Fibroblast of the conjunctiva (primary cell): ENCODE results near the gene EXD3.

Experiments used
- DNase-seq: peaks from one replicate; pipeline ENCODE4 v3.0.0-alpha.2; 2010; ENCODE audit warnings: low read depth

EXD3 gene

DNA sequence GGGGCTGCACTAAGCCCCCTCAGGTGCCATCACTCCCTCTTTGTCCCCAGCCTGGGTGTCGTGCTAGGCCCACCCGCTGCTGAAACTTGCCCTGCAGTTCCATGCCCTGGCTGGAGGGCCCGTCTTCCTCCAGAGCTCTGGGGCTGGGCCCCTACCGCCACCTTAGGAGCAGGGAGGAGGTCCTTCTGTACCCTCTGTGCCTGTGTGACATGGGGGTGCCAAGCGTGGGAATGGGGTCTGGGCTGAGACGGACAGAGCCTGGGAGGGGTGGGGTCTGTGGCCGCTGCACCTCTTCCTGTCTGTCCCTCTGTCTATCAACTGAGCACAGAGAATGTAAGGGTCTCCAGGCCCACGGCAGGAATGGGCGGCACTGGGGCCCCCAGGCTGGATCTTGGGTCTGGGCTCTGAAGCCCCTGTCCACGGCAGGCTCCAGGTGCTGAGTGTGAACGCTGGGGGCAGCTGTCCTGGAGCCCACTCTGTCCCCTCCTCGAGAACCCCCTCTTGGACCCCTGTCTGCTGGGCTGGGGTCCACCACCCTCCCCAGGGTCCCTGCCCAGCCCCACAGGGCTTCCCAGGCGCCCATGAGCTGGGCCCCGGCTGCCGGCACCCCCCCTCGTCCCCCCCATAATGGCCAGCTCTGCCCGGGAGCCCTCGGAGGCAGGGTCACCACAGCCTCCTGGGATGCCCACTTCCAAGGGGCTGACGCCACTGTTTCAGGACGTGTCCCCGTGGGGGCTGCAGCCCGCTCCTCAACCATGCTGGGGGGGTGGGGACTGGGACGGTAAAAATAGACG lies 105.0 kb downstream of the EXD3 start:
- no peak for DNase-seq

DNA sequence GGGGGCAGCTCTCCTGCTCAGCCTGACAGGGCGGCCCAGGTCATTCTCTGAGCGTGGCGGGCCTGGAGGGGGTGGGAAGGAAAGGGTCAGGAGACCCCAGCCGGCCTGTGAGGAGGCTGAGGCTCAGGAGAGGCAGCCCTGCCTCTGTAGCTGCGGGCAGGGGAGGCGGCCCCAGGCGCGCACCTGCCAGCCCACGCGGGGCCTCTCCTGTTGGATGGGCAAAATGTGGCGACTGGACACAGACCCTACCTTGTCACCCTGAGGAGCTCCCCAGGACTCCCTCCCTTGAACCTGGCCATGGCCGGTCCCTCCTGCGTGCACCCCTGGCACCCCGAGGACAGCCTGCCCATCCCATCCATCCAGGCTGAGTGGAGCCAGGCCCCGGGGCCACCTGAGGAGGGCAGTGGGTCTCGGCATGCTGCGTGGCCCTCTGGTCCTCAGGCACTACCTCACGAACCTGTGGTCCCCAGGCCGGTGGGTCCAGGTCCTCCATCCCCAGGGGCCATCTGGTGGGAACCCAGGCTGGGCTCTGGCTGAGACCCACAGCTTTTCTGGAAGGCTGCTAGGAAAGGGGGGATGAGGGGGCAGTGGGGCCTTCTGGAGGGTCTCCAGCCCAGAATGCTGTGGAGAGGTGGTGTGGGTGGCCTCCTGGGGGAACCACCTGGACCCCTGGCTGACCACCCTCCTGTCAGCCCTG lies 105.8 kb downstream of the EXD3 start:
- no peak for DNase-seq

DNA sequence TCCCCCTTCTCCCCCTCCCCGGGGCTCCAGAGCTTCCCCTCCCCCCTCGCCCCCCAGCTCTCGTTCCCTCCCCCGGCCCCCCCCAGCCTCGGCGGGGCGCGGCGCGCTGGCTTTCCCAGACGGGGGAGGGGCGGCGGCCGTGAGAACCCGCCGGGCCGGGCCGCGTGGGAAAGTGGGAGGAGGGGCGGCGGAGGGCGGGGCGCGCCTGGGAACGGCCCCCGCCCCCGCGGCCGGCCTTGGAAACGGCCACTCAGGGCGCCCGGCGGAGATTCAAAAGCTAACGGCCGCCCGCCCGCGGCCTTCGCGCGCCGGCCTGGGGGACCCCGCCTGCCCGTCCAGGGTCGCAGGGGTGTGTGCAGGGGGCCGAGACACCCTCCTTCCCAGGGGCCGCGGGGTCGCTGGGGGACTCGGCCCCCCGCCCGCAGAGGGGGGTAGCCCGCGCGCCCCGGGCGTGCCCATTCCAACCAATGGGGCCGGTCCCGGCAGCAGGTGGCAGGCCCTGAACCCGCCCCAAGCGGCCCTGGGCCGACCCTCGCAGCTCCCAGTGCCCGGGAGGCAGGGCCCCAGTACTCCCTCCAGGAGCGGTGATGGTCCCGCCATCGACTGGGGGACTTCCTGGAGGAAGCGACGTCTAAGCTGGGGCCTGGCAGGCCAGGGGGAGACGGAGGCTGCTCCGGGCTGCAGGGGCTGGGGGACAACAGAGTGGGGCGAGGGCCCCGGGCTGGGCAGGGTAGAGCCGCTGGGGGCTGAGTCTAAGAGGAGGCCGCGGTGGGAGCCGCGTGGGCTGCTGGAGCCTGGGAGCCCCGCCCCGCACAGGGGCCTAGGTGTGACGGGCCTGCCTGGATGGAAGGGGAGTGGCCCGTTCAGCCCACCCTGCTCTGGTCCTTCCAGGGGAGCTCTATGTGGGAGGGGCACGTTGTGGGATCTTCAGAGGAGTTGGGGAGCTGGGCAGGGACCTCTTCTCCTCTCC lies 106.7 kb downstream of the EXD3 start:
- DNase-seq, result no peak

- DNase-seq, result no peak
Measured at GRCh38 chr9:137315581-137316011, 107.4 kb downstream of the EXD3 start.

- no peak for DNase-seq
Measured at GRCh38 chr9:137314561-137315560, 108.1 kb downstream of the EXD3 start.

DNA sequence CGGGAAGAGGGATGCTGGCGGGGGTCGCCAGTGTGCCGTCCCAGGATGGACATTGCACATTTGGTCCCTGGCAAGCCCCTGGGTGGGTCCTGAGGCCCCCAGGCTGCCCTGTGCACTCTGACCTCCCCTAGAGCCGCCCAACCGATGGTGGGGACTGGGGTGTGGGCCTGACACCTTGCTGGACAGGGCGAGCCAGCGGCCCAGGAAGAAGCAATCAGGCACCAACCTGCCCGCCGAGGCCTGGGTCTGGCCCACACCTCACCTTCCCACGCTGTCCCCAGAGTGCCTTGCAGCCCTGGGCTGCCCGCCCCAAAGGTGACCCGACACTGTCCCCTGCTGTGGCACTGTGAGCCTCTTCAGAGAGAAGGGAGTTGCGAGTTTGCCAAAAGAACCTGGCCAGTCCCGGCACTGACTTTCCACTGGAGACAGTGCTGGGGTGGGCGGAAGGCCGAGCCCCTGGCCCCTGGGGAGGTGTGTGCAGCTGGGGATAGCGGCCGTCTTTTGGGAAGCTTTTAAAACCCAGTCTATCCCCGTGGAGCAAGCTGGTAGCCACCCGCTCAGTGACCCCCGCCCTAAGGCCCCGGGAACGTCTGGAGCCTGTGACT lies 108.9 kb downstream of the EXD3 start:
- no peak for DNase-seq

DNA sequence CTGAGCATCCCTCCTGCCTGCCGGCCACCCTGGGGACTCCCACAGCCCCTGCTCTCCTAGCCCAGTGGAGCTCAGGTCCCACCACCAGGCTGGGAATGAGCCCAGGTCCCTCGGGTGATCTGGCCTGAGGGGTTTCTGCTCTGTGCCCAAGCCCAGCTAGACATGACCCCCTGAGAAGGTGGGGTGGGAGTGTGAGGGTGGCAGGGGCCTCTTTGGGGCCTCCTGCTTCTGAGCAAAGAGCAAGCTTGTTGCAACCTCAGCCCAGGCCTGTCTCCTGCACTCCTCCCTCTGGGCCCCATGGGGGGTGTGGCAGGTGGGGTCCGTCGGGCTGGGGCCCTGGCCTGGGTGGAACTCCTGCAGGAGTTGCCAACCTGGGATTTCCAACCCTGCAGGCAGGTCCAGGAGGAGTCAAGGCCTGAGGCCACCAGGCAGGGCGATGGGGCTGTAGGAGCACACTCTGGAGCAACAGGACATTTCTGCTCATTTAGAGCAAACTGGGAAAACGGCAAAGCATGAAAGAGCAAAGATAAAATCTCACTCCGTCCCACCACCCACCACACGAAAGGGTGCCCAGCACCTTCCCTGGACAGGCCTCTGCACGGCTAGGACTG lies 109.5 kb downstream of the EXD3 start:
- DNase-seq, result no peak

DNA sequence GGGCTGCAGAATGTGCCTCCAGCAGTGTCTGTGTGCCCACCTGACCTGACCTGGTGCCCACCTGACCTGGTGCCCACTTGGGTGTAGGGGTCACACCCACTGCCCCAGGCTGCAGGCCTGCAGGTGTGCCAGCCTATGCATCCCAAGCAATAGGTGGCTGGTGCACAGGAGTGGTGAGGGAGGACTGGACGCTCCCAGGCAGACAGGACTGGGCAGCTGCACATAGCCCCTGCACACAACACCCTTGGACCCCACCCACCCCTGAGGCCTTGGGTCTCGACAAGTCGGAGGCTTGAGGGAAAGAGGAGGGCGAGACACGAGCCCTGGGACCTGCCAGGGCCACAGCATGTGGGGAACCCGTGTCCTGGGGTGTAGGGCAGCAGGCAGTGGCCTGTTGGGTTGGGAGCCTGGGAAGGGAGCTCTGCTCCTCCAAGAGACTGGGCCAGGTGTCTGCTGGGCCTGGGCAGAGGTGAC lies 110.1 kb downstream of the EXD3 start:
- DNase-seq, result no peak

DNA sequence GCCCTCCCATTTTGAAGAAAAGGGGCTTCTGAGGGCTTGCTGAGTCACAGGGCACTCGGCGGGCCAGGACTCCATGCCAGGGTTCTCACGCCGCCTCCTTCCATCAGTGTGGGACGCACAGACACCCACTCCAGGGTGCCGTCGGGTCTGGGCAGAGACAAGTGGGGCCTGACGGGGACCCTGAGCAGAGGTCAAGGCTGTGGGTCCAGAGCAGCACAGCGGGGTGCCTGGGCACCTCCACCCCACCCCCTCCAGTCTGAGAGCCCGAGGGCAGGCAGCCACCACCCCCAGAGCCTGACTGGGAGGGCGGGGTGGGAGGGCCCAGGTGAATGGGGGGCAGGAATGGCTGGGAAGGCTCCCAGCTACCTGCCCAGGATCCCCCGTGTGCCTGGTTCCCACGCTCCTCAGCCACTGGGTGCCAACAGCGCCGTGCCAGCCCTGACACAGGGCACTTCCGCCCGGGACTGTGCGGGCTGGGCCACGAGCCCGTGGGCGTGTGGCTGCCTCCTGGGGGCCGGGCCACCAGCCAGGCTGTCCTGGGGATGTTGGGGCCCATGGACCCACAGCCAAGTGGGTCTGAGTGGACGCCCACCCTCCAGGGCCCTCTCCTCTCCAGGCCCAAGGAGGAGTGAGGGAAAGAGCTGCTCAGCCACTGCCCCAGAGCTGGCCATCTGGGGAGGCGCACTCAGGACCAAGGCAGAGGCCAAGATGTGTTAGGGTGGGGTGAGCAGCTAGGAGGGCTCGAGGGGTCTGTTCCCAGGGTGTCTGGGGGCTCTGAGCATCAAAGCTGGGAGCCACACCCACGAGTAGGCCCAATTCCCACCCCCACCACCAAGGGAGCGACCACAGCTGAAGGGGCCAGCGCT lies 110.7 kb downstream of the EXD3 start:
- no peak for DNase-seq

- no peak for DNase-seq
Measured at GRCh38 chr9:137311171-137311985, 111.6 kb downstream of the EXD3 start.

- no peak for DNase-seq
Measured at GRCh38 chr9:137310189-137311052, 112.5 kb downstream of the EXD3 start.

- DNase-seq, result no peak
Measured at GRCh38 chr9:137309368-137310188, 113.4 kb downstream of the EXD3 start.

DNA sequence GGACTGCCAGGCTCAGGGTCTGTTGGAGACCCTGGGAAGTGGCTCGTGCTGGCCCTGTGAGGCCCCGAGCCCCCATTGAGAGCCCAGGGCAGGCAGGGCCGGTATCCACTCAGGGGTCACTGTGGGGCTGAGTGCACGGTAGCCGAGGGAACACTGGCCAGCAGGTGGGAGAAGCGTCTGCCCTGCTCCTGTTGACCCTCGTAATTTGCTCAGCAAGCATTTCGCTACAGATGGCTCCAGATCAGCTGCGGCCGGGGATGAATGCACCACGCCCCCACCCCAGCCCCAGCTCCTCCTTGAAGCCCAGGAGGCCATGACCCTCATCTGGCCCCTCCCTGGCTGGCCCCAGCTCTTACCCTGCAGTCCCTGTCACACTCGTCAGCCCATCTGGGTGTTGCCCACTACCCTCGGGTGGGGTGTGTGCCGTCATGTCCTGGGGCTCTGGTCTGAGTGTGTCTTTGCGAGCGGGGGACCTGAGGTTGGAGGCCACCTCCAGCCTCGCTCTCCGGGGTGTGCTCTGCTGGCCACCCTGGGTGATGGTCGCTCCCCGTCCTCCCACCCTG lies 114.8 kb downstream of the EXD3 start:
- no peak for DNase-seq

GRCh38 chr9:137307255-137308056 lies 115.5 kb downstream of the EXD3 start:
- no peak for DNase-seq

GRCh38 chr9:137306850-137307254 lies 116.1 kb downstream of the EXD3 start:
- no peak for DNase-seq
